Immature natural killer cell (primary cell): Measurements from ENCODE around the gene C11orf65. TPM values are rescaled to one million over a fixed set of nuclear protein-coding genes. Genes with fewer than 3 reads are reported as not detected.
"Not testable (repeated sequence)": the region's sequence is repeated elsewhere in the genome, so short reads cannot be mapped to it uniquely, and the experiment has no call there.

Source experiments
- DNase-seq, 3 donors: peaks; one replicate each; pipeline ENCODE4 v3.0.0; 2022; ENCODE audit warnings: mixed read lengths in 1 of 3
- H3K27ac Mint-ChIP-seq, 6 donors: one replicate each; pipeline ENCODE4 v1.8.0; 2020; ENCODE audit warnings: mixed read lengths in 6 of 6, mild to moderate bottlenecking in 5 of 6, inconsistent platforms in 4 of 6, moderate library complexity in 3 of 6
- H3K27me3 Mint-ChIP-seq, 3 donors: one replicate each; pipeline ENCODE4 v1.8.0; 2020 to 2021; ENCODE audit warnings: low read depth in 3 of 3, mild to moderate bottlenecking in 3 of 3, mixed read lengths in 3 of 3, moderate library complexity in 3 of 3, inconsistent platforms in 1 of 3
- H3K36me3 Mint-ChIP-seq, 3 donors: one replicate each; pipeline ENCODE4 v1.8.0; 2020; ENCODE audit warnings: mixed read lengths in 3 of 3, inconsistent platforms in 2 of 3, mild to moderate bottlenecking in 2 of 3
- H3K4me1 Mint-ChIP-seq, 2 donors: one replicate each; pipeline ENCODE4 v1.8.0; 2020; ENCODE audit warnings: inconsistent platforms in 2 of 2, mild to moderate bottlenecking in 2 of 2, mixed read lengths in 2 of 2, moderate library complexity in 1 of 2
- H3K4me3 Mint-ChIP-seq, 5 donors: one replicate each; pipeline ENCODE4 v1.8.0; 2020; ENCODE audit warnings: mild to moderate bottlenecking in 5 of 5, mixed read lengths in 5 of 5, inconsistent platforms in 3 of 5, moderate library complexity in 3 of 5
- H3K9me3 Mint-ChIP-seq, 6 donors: one replicate each; pipeline ENCODE4 v1.8.0; 2020; ENCODE audit warnings: mild to moderate bottlenecking in 6 of 6, mixed read lengths in 6 of 6, inconsistent platforms in 4 of 6, moderate library complexity in 3 of 6
- polyA plus RNA-seq, 3 donors: library from polyadenylated mRNA; unstranded; fragments of 300-500 nt; fragmentation: Illumina TruSeq; gene quantifications; one replicate each; pipeline ENCODE4 v1.2.3, GENCODE V29; 2021

Gene C11orf65
- polyA plus RNA-seq, 3 donors from 2014 or later = 0.37 to 1.7 TPM; not detected in 1

GRCh38 chr11:108436594-108436993 is 30.7 kb downstream of the C11orf65 start:
- no peak overlapping the region for H3K27ac Mint-ChIP-seq
- H3K4me1 Mint-ChIP-seq = no peaks in the 10 kb centered on the region
- no peak for DNase-seq
- H3K27me3 Mint-ChIP-seq = peaks cover 0 to 7% (median 2%) of the 10 kb centered on the region in 3 donors
- peaks cover 0 to 6% (median 3%) of the 10 kb centered on the region in 6 donors for H3K9me3 Mint-ChIP-seq
- H3K36me3 Mint-ChIP-seq = no peaks in the 10 kb centered on the region
- no peak overlapping the region for H3K4me3 Mint-ChIP-seq

DNA sequence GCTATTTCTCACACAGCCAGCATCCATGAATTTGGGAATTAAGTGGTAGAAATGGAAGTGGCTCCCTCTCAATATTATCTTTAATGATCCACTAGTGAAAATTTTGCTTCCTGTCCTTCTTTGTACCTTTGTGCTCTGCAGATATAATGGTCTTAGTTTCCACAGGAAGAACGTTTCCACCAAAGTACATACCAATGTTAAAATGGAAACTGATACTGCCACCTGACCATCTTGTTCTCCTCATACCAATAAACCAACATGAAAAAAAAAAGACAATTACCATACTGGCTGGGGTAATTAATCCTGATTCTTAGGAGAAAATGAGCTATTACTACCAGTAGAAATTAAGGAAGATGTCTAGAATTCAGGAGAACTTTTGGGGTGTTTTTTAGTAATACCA is 32.3 kb downstream of the C11orf65 start:
- Mint-ChIP-seq H3K27me3 (peaks cover 0 to 3% (median 0%) of the 10 kb centered on the region in 3 donors), H3K9me3 (no peaks in the 10 kb centered on the region), H3K36me3 (no peaks in the 10 kb centered on the region), H3K4me3 (no peak overlapping the region), H3K27ac (no peak overlapping the region), H3K4me1 (no peaks in the 10 kb centered on the region)
- no peak for DNase-seq

GRCh38 chr11:108432783-108433182 is 34.5 kb downstream of the C11orf65 start:
- H3K4me3 Mint-ChIP-seq = no peak overlapping the region
- H3K36me3 Mint-ChIP-seq = peaks cover 0 to 7% (median 0%) of the 10 kb centered on the region in 3 donors
- H3K27ac Mint-ChIP-seq = no peak overlapping the region
- H3K4me1 Mint-ChIP-seq = no peaks in the 10 kb centered on the region
- DNase-seq = no peak
- H3K9me3 Mint-ChIP-seq = no peaks in the 10 kb centered on the region
- peaks cover 0 to 5% (median 0%) of the 10 kb centered on the region in 3 donors for H3K27me3 Mint-ChIP-seq

GRCh38 chr11:108431997-108432396 is 35.3 kb downstream of the C11orf65 start:
- no peak overlapping the region for H3K27ac Mint-ChIP-seq
- H3K9me3 Mint-ChIP-seq = no peaks in the 10 kb centered on the region
- H3K36me3 Mint-ChIP-seq = peaks cover 0 to 7% (median 0%) of the 10 kb centered on the region in 3 donors
- H3K27me3 Mint-ChIP-seq = peaks cover 0 to 5% (median 0%) of the 10 kb centered on the region in 3 donors
- no peaks in the 10 kb centered on the region for H3K4me1 Mint-ChIP-seq
- DNase-seq = no peak
- H3K4me3 Mint-ChIP-seq = no peak overlapping the region

DNA sequence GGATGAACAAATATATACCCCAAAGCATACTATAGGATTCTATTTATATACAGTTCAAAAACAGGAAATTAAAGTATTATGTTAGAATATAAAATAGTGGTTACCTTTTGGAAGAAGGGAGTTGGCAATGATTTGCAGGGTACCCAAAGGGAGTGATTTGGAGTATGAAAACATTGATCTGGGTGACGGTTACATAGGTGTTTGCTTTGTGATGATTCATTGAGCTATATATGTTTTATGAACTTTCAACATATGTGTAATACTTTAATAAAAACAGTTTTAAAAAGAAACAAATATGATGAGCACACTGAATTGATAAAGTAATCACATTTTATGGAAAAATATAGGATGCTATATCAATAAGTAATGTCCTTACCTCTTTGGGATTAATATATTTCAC is 36.0 kb downstream of the C11orf65 start:
- Mint-ChIP-seq H3K27ac (no peak overlapping the region), H3K9me3 (peaks cover 0 to 6% (median under 1%) of the 10 kb centered on the region in 6 donors), H3K36me3 (peaks cover 0 to 7% (median 0%) of the 10 kb centered on the region in 3 donors), H3K4me3 (no peak overlapping the region), H3K4me1 (no peaks in the 10 kb centered on the region), H3K27me3 (peaks cover 0 to 3% (median 0%) of the 10 kb centered on the region in 3 donors)
- no peak for DNase-seq

- DNase-seq = peak; percentile 6 to 26 (median 12)
- not testable (repeated sequence) for H3K27me3 Mint-ChIP-seq, H3K9me3 Mint-ChIP-seq, H3K4me3 Mint-ChIP-seq, H3K36me3 Mint-ChIP-seq, H3K27ac Mint-ChIP-seq, H3K4me1 Mint-ChIP-seq
Measured at GRCh38 chr11:108417551-108417950, 49.8 kb downstream of the C11orf65 start.

- Mint-ChIP-seq H3K9me3 (no peaks in the 10 kb centered on the region), H3K36me3 (peaks cover 0 to 7% (median 0%) of the 10 kb centered on the region in 3 donors), H3K4me1 (no peaks in the 10 kb centered on the region), H3K27ac (no peak overlapping the region), H3K27me3 (peaks cover 0 to 6% (median 0%) of the 10 kb centered on the region in 3 donors), H3K4me3 (no peak overlapping the region)
- no peak for DNase-seq
Measured at GRCh38 chr11:108414958-108415357, 52.4 kb downstream of the C11orf65 start.

- H3K36me3 Mint-ChIP-seq = no peaks in the 10 kb centered on the region
- no peak for DNase-seq
- no peaks in the 10 kb centered on the region for H3K9me3 Mint-ChIP-seq
- no peak overlapping the region for H3K27ac Mint-ChIP-seq
- H3K4me3 Mint-ChIP-seq = no peak overlapping the region
- H3K27me3 Mint-ChIP-seq = peaks cover 0 to 6% (median 0%) of the 10 kb centered on the region in 3 donors
- no peaks in the 10 kb centered on the region for H3K4me1 Mint-ChIP-seq
Measured at GRCh38 chr11:108405706-108406105, 61.6 kb downstream of the C11orf65 start.

DNA sequence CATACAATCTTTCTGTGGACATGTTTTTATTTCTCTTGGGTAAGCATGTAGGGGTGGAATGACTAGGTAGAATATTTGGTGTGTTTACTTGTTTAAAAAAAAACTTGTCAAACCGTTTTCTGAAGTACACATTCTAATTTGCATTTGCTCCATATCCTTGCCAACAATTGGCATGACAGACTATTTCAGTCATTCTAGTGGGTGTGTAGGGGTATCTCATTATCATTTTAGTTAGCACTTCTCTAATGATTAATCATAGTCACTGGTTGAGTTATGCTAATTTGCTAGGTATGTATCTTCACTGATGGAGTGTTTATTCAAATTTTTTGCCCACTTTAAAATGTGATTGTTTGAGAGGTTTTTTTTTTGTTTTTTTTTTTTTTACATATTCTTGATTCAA is 64.3 kb downstream of the C11orf65 start:
- H3K36me3 Mint-ChIP-seq = no peaks in the 10 kb centered on the region
- H3K4me3 Mint-ChIP-seq = no peak overlapping the region
- peaks cover 0 to 6% (median 0%) of the 10 kb centered on the region in 3 donors for H3K27me3 Mint-ChIP-seq
- DNase-seq = no peak
- no peaks in the 10 kb centered on the region for H3K4me1 Mint-ChIP-seq
- no peak overlapping the region for H3K27ac Mint-ChIP-seq
- no peaks in the 10 kb centered on the region for H3K9me3 Mint-ChIP-seq

GRCh38 chr11:108402241-108402640 is 65.1 kb downstream of the C11orf65 start:
- Mint-ChIP-seq H3K27me3 (peaks cover 0 to 6% (median 0%) of the 10 kb centered on the region in 3 donors), H3K27ac (no peak overlapping the region), H3K36me3 (no peaks in the 10 kb centered on the region), H3K4me3 (no peak overlapping the region), H3K4me1 (no peaks in the 10 kb centered on the region), H3K9me3 (no peaks in the 10 kb centered on the region)
- DNase-seq = no peak

- Mint-ChIP-seq H3K27ac (no peak overlapping the region), H3K4me3 (no peak overlapping the region), H3K4me1 (no peaks in the 10 kb centered on the region), H3K27me3 (peaks cover 0 to 1% (median 0%) of the 10 kb centered on the region in 3 donors), H3K36me3 (no peaks in the 10 kb centered on the region), H3K9me3 (no peaks in the 10 kb centered on the region)
- DNase-seq = no peak
Measured at GRCh38 chr11:108398439-108398838, 68.9 kb downstream of the C11orf65 start.

DNA sequence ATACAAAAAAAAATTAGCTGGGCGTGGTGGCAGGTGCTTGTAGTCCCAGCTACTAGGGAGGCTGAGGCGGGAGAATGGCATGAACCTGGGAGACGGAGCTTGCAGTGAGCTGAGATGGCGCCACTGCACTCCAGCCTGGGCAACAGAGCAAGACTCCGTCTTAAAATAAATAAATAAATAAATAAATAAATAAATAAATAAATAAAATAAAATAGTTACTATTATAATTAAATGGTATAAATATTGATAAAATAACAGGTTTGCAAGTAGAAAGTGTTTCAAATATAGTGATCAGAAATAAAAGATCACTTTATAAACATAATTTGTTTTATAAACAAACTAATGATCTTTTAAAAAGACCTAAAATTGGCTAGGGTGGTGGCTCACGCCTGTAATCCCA is 70.7 kb downstream of the C11orf65 start:
- not testable (repeated sequence) for H3K27me3 Mint-ChIP-seq, H3K36me3 Mint-ChIP-seq, H3K4me3 Mint-ChIP-seq, H3K4me1 Mint-ChIP-seq, DNase-seq, H3K9me3 Mint-ChIP-seq, H3K27ac Mint-ChIP-seq

DNA sequence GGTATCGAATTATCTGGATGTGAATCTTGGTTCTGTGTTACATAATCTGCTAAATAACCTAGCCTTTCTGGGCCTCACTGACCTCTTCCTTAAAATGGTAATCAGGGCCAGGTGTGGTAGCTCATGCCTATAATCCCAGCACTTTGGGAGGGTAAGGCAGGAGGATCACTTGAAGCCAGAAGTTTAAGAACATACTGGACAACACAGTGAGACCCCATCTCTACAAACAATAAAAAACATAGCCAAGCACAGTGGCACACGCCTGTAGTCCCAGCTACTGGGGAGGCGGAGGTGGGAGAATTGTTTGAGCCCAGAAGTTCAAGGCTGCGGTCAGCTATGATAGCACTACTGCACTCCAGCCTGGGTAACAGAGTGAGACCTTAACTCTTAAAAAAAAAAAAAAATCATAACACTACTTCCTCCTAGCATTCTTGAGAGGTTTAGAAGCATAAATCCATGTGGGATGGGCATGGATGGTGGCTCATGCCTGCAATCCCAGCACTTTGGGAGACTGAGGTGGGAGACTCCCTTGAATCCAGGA is 72.5 kb downstream of the C11orf65 start:
- H3K4me1 Mint-ChIP-seq = no peaks in the 10 kb centered on the region
- H3K4me3 Mint-ChIP-seq = no peak overlapping the region
- no peaks in the 10 kb centered on the region for H3K27me3 Mint-ChIP-seq
- DNase-seq = no peak
- H3K27ac Mint-ChIP-seq = no peak overlapping the region
- H3K36me3 Mint-ChIP-seq = no peaks in the 10 kb centered on the region
- no peaks in the 10 kb centered on the region for H3K9me3 Mint-ChIP-seq

- no peaks in the 10 kb centered on the region for H3K27me3 Mint-ChIP-seq
- H3K9me3 Mint-ChIP-seq = no peaks in the 10 kb centered on the region
- H3K27ac Mint-ChIP-seq = no peak overlapping the region
- no peaks in the 10 kb centered on the region for H3K36me3 Mint-ChIP-seq
- no peak for DNase-seq
- no peaks in the 10 kb centered on the region for H3K4me1 Mint-ChIP-seq
- no peak overlapping the region for H3K4me3 Mint-ChIP-seq
Measured at GRCh38 chr11:108393046-108393445, 74.3 kb downstream of the C11orf65 start.

DNA sequence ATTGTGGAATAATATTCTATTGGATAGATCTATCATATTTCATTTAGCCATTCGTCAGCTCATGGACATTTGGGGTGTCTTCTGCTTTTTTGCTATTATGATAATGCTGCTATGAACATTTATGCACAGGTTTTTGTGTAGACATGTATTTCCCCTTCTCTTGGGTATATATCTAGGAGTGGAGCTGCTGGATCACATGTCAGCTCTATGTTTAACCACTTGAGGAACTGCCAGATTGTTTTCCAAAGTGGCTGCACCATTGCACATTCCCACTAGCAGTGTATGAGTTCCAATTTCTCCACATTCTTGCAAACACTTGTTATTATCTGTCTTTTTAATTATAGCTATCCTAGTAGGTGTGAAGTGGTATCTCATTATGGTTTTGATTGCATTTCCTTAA is 75.0 kb downstream of the C11orf65 start:
- Mint-ChIP-seq H3K4me3 (no peak overlapping the region), H3K27me3 (no peaks in the 10 kb centered on the region), H3K27ac (no peak overlapping the region), H3K9me3 (no peaks in the 10 kb centered on the region), H3K36me3 (no peaks in the 10 kb centered on the region), H3K4me1 (no peaks in the 10 kb centered on the region)
- no peak for DNase-seq
